NCI-H2081 (cell line): Measurements from ENCODE around the gene PLEKHG4B.
A peak's percentile ranks its signal among the peaks of the same experiment; 100 is the strongest.

ENCODE experiments used
- DNase-seq, 2 experiments: peaks; one replicate each; lab custom pipeline; 2025; lab: John Stamatoyannopoulos, UW

Gene PLEKHG4B

DNA sequence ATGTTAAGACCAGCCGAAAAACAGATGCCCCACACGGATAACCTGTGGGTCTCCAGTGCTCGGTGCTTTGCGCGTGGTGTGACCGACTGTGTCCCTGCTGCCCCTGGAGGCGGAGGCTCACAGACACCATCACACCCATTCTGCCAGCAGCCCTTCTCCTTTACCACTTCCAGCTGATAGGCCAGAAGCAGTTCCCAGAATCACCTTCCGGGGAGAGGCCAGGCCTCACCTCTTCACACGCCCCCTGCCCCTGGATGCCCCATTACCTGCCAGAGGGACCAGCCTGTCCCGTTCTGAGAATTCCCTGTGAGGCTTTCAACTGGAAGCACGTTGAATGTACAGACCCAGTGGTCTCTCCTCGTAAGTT lies 77.7 kb downstream of the PLEKHG4B start:
- no peak for DNase-seq

GRCh38 chr5:170971-171800 lies 79.2 kb downstream of the PLEKHG4B start:
- no peak for DNase-seq

- no peak for DNase-seq
These were observed 79.9 kb downstream of the PLEKHG4B start for GRCh38 chr5:171801-172331.

- no peak for DNase-seq
These were observed 80.5 kb downstream of the PLEKHG4B start for GRCh38 chr5:172421-172820.

DNA sequence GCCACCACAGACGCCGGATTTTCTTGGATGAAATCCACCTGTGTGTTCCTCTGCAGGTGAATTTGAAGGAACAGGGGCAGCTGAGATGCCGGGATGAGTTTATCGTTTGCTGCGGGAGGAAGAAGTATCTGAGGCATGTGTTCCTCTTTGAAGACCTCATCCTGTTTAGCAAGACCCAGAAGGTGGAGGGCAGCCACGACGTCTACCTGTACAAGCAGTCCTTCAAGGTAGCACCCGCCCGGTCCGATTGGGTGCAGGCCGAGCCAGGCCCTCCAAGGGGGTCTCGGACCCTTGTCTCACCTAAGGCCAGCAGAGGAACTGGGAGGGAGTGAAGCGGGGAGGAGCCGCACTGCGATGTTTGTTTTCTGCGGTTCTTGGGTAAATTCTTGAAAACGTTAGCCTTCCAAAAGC lies 80.9 kb downstream of the PLEKHG4B start:
- DNase-seq = no peak

GRCh38 chr5:173392-174290 lies 81.7 kb downstream of the PLEKHG4B start:
- no peak for DNase-seq

DNA sequence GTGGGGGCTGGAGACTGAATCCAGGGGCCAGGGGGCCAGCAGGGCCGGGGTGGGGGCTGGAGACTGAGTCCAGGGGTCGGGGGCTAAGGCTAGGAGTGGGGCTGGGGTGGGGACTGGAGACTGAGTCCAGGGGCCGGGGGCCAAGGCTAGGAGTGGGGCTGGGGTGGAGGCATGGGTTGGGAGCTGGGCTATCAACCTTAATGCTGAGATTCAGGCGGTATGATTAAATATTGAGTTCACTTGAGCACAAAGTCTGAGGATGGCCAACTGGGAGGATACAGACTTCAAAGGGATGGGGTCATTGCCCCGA lies 82.3 kb downstream of the PLEKHG4B start:
- DNase-seq = no peak

- no peak for DNase-seq
These were observed 83.0 kb downstream of the PLEKHG4B start for GRCh38 chr5:174876-175465.

DNA sequence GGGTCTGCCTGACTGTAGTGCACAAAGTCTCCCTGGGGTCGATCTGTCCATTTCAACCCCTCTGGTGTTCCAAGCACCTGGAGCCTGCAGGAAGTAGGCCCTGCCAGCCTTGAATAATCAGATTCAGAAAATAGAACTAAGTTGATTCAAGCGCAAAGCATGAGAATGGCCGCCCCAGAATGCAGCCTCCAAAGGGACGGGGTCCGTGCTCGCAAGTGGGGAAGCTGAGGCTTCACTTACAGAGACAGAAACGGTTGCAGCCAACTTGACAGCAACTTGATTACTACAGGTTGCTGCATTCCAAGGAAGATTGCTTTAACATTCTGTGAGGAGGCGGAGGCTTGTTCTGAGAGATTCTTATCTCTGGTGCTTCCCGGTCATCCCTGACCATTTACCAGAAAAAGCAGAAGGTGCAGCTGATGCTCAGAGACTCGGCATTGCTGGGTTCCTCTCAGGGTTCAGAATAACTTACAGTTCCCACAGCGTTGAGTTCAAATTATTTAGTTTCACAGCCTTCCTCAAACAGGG lies 84.4 kb downstream of the PLEKHG4B start:
- no peak for DNase-seq

GRCh38 chr5:178110-178509 lies 86.1 kb downstream of the PLEKHG4B start:
- DNase-seq = peak; percentile 74 to 94

DNA sequence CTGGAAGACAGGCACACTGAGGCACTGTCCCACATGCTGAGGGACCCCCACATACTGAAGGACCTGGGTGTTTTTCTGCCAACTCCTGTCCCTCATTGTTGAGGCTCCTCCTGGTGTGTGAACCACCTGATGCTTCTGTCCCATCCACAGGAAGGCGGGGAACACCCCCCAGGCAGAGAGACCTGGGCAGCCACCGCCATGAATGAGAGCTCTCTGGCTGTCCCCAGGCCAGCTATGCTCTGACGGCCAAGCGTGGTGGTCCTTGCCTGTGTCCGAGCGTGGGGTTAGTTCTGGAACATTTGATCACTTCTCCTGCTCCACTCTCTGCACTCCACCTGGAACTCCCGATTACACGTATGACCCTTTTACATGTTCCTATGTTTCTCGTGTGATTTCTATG lies 87.4 kb downstream of the PLEKHG4B start:
- DNase-seq = no peak

DNA sequence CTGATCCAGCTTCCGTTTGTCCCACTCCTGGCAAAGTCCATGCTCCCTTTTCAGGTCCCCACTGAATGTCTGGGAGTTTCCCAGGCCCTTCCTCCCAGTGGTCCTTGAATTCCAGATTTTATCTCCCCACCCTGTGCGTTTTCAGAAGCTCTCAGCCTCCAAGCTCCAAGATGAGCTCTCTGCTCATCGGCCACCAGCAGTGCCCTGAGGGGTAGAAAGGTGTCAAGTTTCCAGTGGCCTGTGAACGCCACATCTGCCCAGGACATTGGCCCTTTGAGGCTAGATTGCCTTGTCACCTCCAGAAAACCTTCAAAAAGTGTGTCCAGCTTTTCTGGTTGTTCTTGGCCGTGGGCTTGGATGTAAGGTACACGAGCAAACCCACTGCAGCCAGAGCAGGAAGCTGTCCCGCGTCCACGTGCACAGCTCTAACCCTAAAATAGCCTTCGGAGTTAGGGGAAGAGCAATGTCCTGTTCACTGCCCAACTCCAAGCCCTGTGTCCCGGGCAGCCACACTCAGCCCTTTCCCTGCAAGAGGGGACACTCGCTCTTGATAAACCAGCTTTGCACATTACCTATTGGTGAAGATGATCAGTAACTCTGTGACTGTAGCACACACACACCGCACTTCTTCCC lies 88.4 kb downstream of the PLEKHG4B start:
- no peak for DNase-seq

- DNase-seq = no peak
These were observed 89.2 kb downstream of the PLEKHG4B start for GRCh38 chr5:181160-181559.

- DNase-seq = no peak
These were observed 89.6 kb downstream of the PLEKHG4B start for GRCh38 chr5:181566-181965.

DNA sequence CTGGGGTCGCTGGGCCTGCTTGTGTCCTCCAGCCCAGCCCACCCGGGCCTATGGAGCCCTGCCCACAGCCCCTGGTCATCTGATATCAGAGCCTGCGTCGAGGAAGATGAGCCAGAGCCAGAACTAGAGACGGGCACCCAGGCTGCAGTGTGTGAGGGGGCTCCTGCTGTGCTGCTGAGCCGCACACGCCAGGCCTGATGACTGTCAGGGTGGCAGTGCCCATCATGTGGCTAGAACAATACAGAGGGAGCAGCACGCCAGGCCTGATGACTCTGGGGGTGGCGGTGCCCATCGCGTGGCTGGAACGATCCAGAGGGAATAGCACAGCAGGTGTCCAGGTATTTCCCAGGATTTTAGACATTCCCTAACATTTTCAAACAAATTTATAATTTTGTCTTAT lies 90.2 kb downstream of the PLEKHG4B start:
- no peak for DNase-seq

DNA sequence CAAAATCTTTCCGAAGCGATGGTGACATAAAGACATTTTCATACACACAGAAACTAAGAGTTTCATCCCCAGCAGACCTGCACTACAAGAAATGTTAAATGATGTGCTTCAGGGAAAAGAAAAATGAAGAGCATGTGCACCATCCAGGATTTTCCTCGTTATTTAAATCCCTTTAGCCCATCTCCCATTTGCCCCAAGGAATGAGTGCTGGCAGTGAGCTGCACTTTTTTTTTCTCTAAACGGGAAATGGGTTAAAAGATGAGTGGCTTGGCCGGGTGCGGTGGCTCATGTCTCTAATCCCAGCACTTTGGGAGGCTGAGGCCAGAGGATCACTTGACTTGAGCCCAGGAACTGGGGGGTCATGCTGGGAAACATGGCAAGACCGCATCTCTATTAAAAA lies 92.5 kb downstream of the PLEKHG4B start:
- DNase-seq = no peak

GRCh38 chr5:185095-186070 lies 93.4 kb downstream of the PLEKHG4B start:
- no peak for DNase-seq

DNA sequence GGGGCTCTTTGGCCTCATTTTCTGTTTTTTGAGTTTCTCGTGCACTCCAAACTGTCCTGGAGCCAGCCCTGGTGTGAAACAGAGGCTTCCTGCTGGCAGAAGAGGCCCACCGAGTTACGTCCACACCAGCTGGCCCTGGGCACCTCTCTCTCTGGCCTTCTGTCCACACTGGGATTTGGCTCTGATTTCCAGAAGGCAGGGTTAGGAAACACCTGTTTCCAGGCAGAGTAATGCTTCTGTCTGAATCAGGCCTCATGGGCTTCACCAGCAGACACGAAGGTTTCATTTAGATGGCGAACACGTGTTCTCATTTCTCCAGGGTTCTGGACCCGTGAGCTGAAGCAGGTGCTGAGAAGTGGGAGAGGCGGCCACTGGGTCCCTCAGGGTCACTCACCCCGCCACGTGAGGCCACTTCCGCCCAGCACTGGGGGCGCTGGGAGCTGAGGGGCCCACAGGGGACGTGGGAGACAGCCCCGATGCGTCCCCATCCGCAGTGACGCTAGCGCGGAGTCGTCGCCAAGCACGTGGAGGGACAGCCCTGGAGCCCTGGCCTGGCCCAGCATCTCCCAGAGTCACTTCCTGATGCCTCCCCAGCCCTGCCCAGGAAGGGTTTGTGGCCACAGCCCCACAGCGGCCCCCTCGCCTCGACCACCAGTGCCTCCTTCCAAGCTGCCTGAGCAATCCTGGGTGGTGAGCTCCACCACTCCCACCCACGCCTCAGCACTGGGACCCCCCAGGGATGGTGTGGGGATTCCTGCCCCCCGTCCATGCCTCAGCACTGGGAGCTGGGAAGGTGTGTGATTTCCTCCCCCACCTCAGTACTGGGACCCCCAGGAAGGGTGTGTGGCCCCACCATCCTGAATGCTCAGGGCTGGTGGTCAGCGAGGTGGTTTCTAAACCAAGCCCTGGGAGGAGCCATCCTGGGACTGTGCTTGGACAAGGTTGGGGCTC lies 94.4 kb downstream of the PLEKHG4B start:
- DNase-seq = no peak

- DNase-seq = no peak
These were observed 95.1 kb downstream of the PLEKHG4B start for GRCh38 chr5:187042-187431.
